GM18909 (cell line): Measurements from ENCODE around the gene ERN1.
"Not testable (repeated sequence)": the region's sequence is repeated elsewhere in the genome, so short reads cannot be mapped to it uniquely, and the experiment has no call there.

Experiments used
- ATAC-seq: cut with Tn5 transposase; IDR thresholded peaks from one replicate; pipeline ENCODE4 v1.9.1; 2021; ENCODE audit warnings: mild to moderate bottlenecking; ENCODE audit not compliant: unreplicated experiment, poor library complexity

Gene ERN1

GRCh38 chr17:64009571-64010402 is 120.2 kb downstream of the ERN1 start:
- no peak for ATAC-seq

GRCh38 chr17:64008830-64009229 is 121.1 kb downstream of the ERN1 start:
- no peak for ATAC-seq

- no peak for ATAC-seq
Observed at GRCh38 chr17:64008346-64008745, 121.6 kb downstream of the ERN1 start.

GRCh38 chr17:64007838-64008282 is 122.1 kb downstream of the ERN1 start:
- ATAC-seq: no peak

GRCh38 chr17:64007089-64007837 is 122.7 kb downstream of the ERN1 start:
- ATAC-seq: not testable (repeated sequence)

GRCh38 chr17:64006361-64007088 is 123.4 kb downstream of the ERN1 start:
- no peak for ATAC-seq

GRCh38 chr17:64005734-64006167 is 124.2 kb downstream of the ERN1 start:
- no peak for ATAC-seq

GRCh38 chr17:64004903-64005733 is 124.8 kb downstream of the ERN1 start:
- no peak for ATAC-seq

- no peak for ATAC-seq
Observed at GRCh38 chr17:64004218-64004770, 125.7 kb downstream of the ERN1 start.

- no peak for ATAC-seq
Observed at GRCh38 chr17:64003526-64004121, 126.3 kb downstream of the ERN1 start.

- no peak for ATAC-seq
Observed at GRCh38 chr17:64002658-64003525, 127.1 kb downstream of the ERN1 start.

GRCh38 chr17:64001763-64002529 is 128.0 kb downstream of the ERN1 start:
- no peak for ATAC-seq

- ATAC-seq: no peak
Observed at GRCh38 chr17:64001091-64001579, 128.8 kb downstream of the ERN1 start.

GRCh38 chr17:63999680-64000531 is 130.0 kb downstream of the ERN1 start:
- no peak for ATAC-seq

GRCh38 chr17:63998721-63999679 is 130.9 kb downstream of the ERN1 start:
- no peak for ATAC-seq
